Esophagus squamous epithelium (tissue), 4 donors: ENCODE measurements around the gene HMGCLL1.

Experiments used
- POLR2A ChIP-seq, 4 donors: fragments of 450-650 bp; IDR thresholded peaks; one replicate each; pipeline ENCODE4 v1.6.1; 2017; ENCODE audit warnings: antibody characterized with exemption in 4 of 4, mild to moderate bottlenecking in 4 of 4, moderate library complexity in 3 of 4
- TF ChIP-seq, protein P1 (sequence below), 6 experiments: fragments of 450-650 bp in 4 of 6; fragments of 200-600 bp in 2 of 6; sonication (generic) in 2 of 6; IDR thresholded peaks; one replicate each; pipeline ENCODE4 v1.5.1; 2016 to 2019; ENCODE audit warnings: antibody characterized with exemption in 6 of 6, mild to moderate bottlenecking in 4 of 6, moderate library complexity in 4 of 6

- TF ChIP-seq, protein P1, sequence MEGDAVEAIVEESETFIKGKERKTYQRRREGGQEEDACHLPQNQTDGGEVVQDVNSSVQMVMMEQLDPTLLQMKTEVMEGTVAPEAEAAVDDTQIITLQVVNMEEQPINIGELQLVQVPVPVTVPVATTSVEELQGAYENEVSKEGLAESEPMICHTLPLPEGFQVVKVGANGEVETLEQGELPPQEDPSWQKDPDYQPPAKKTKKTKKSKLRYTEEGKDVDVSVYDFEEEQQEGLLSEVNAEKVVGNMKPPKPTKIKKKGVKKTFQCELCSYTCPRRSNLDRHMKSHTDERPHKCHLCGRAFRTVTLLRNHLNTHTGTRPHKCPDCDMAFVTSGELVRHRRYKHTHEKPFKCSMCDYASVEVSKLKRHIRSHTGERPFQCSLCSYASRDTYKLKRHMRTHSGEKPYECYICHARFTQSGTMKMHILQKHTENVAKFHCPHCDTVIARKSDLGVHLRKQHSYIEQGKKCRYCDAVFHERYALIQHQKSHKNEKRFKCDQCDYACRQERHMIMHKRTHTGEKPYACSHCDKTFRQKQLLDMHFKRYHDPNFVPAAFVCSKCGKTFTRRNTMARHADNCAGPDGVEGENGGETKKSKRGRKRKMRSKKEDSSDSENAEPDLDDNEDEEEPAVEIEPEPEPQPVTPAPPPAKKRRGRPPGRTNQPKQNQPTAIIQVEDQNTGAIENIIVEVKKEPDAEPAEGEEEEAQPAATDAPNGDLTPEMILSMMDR (IDR thresholded peaks at IDR 0.05), result no peak
- no peak for TF ChIP-seq POLR2A (IDR thresholded peaks at IDR 0.05)
These were observed 130.5 kb downstream of the HMGCLL1 start for GRCh38 chr6:55448451-55448850.
